Measurements from ENCODE around the gene DAZAP2. TPM values are rescaled to one million over a fixed set of nuclear protein-coding genes. Genes with fewer than 3 reads are reported as not detected.

The DAZAP2 gene
- total and polyA plus RNA-seq, 9 of the 15 experiments (the other 6 are each of a cell fraction or from before 2014, with no cell fraction given) = 116 to 668 (median 227) TPM

- BruUV-seq (replicated peaks) = no TSS peak
- FAIRE-seq (no peak), DNase-seq (ENCODE audit: extremely low read depth in 1 of 4, low spot score in 3 of 4) (no peak), ATAC-seq (no peak)
- H2AFZ ChIP-seq (ENCODE audit: low read depth, low read length) = no peak overlapping the region
- no peak for TF ChIP-seq SIN3B (IDR thresholded peaks at IDR 0.05; ENCODE audit: low read depth)
- peak; percentile 77 for TF ChIP-seq NFIC (IDR thresholded peaks at IDR 0.05)
- no peak for TF ChIP-seq HNRNPLL (IDR thresholded peaks at IDR 0.05; ENCODE audit: low read depth, low read length, poor library complexity, severe bottlenecking)
- TF ChIP-seq, protein P1, sequence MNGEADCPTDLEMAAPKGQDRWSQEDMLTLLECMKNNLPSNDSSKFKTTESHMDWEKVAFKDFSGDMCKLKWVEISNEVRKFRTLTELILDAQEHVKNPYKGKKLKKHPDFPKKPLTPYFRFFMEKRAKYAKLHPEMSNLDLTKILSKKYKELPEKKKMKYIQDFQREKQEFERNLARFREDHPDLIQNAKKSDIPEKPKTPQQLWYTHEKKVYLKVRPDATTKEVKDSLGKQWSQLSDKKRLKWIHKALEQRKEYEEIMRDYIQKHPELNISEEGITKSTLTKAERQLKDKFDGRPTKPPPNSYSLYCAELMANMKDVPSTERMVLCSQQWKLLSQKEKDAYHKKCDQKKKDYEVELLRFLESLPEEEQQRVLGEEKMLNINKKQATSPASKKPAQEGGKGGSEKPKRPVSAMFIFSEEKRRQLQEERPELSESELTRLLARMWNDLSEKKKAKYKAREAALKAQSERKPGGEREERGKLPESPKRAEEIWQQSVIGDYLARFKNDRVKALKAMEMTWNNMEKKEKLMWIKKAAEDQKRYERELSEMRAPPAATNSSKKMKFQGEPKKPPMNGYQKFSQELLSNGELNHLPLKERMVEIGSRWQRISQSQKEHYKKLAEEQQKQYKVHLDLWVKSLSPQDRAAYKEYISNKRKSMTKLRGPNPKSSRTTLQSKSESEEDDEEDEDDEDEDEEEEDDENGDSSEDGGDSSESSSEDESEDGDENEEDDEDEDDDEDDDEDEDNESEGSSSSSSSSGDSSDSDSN (IDR thresholded peaks at IDR 0.05; ENCODE audit: borderline replicate concordance in 1 of 2, low read depth in 2 of 2, low read length in 2 of 2) = no peak
- peak; percentile 70 for TF ChIP-seq ZNF146 (CRISPR knock-in tag; IDR thresholded peaks at IDR 0.05; ENCODE audit: unreplicated experiment)
- H3K4me2 ChIP-seq (ENCODE audit: insufficient read depth, low read length) = no peak overlapping the region
- no peak overlapping the region for H3K27ac ChIP-seq (ENCODE audit: extremely low read depth, low read depth, low read length)
- no peak overlapping the region for H3K4me3 ChIP-seq
- H3K27me3 ChIP-seq (ENCODE audit: control insufficient read depth in 2 of 2, insufficient read depth in 2 of 2, low read length in 2 of 2) = no peaks in the 10 kb centered on the region
- no peaks in the 10 kb centered on the region for H4K20me1 ChIP-seq (replicated peaks; ENCODE audit: control insufficient read depth, insufficient read depth, low read length)
- H3K79me2 ChIP-seq (ENCODE audit: control insufficient read depth, insufficient read depth, low read length) = no peaks in the 10 kb centered on the region
- ChIA-PET POLR2A (no interaction called here), CTCF (ENCODE audit: low intra/inter-chr PET ratio) (no interaction called here)
- intact Hi-C loops (cut with micrococcal nuclease) (no loop called here), in situ Hi-C loops (cut with MboI) (no loop called here)
- no peaks in the 10 kb centered on the region for H3K36me3 ChIP-seq (ENCODE audit: control insufficient read depth, insufficient read depth, low read length)
- H3K9ac ChIP-seq (ENCODE audit: insufficient read depth in 1 of 2, low read depth in 2 of 2, low read length in 2 of 2) = no peak overlapping the region
- H3K9me3 ChIP-seq (replicated peaks; ENCODE audit: control insufficient read depth, insufficient read depth, low read depth, low read length) = no peaks in the 10 kb centered on the region
- no peaks in the 10 kb centered on the region; a peak in 1 of 5 replicates for H3K4me1 ChIP-seq (replicated peaks in 1 of 2; ENCODE audit: control insufficient read depth in 2 of 2, insufficient read depth in 2 of 2, low read length in 2 of 2)
- no peaks in the 10 kb centered on the region for H3K9me1 ChIP-seq (ENCODE audit: control insufficient read depth, insufficient read depth, low read length)
- 46% methylated on average over 2 of the region's 2 CpGs for WGBS (ENCODE audit: insufficient coverage, low coverage, missing lambda C conversion rate)
Observed at GRCh38 chr12:51209259-51209658, 29.4 kb upstream of the DAZAP2 start.

Data from K562 (cell line).